ENCODE data around the gene NUDCD2.

NUDCD2 gene

DNA sequence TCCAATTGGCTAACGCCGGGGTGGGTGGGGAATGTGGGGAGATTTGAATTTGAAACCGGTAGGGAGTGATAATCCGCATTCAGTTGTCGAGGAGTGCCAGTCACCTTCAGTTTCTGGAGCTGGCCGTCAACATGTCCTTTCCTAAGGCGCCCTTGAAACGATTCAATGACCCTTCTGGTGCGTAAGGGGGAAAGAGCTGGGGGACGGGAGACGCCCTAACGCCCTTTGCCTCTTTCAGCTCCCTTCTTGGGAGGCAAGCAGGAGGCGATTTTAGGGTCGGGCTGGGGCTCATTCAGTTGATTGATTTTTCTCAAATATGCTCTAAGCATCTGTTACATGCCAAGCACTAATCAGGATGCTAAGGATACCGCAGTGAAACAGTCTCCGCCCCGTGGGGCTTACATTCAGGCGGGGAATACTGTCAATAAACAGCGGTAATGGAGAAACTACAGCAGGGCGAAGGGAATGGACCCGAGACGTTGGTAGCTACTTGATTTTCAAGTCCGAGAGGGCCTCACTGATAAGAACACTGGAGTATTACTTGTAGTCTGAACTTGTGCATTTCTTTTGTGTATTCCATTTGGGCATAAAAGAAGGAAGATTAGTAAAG lies 765 bp upstream of the NUDCD2 start, which contains the start of gene HMMR:
HMMR (plus strand) TSS at position 71 of the 610 bp plus-strand sequence; CDS start at position 132, 61 bp downstream.
- H2AFZ ChIP-seq (ENCODE audit: low read length): no peak within 1 kb of the TSS
- peaks cover 36% of the 10 kb centered on the region for H3K36me3 ChIP-seq (ENCODE audit: insufficient read depth, low read length)
- H3K4me1 ChIP-seq (ENCODE audit: insufficient read depth, low read length, severe bottlenecking): peaks cover 36% of the 10 kb centered on the region
- H4K20me1 ChIP-seq (ENCODE audit: insufficient read depth, low read length): no peaks in the 10 kb centered on the region
- H3K9ac ChIP-seq (ENCODE audit: low read length): peak within 1 kb of the TSS; percentile 98
- no peaks in the 10 kb centered on the region for H3K9me2 ChIP-seq (ENCODE audit: low read depth, low read length)
- peaks cover 55% of the 10 kb centered on the region for H3K79me2 ChIP-seq (ENCODE audit: insufficient read depth, low read length)
- H3K9me3 ChIP-seq (ENCODE audit: low read length): no peaks in the 10 kb centered on the region
- peak within 1 kb of the TSS; percentile 96 for H3K27ac ChIP-seq (ENCODE audit: low read depth, low read length, poor library complexity, severe bottlenecking)
- H3F3A ChIP-seq (ENCODE audit: insufficient read depth, low read length): no peaks in the 10 kb centered on the region
- TF ChIP-seq EZH2 (IDR thresholded peaks at IDR 0.05; ENCODE audit: borderline replicate concordance, low read length): no peak
- TF ChIP-seq, protein P1, sequence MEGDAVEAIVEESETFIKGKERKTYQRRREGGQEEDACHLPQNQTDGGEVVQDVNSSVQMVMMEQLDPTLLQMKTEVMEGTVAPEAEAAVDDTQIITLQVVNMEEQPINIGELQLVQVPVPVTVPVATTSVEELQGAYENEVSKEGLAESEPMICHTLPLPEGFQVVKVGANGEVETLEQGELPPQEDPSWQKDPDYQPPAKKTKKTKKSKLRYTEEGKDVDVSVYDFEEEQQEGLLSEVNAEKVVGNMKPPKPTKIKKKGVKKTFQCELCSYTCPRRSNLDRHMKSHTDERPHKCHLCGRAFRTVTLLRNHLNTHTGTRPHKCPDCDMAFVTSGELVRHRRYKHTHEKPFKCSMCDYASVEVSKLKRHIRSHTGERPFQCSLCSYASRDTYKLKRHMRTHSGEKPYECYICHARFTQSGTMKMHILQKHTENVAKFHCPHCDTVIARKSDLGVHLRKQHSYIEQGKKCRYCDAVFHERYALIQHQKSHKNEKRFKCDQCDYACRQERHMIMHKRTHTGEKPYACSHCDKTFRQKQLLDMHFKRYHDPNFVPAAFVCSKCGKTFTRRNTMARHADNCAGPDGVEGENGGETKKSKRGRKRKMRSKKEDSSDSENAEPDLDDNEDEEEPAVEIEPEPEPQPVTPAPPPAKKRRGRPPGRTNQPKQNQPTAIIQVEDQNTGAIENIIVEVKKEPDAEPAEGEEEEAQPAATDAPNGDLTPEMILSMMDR (IDR thresholded peaks at IDR 0.05; ENCODE audit: low read length): no peak
- H3K27me3 ChIP-seq (ENCODE audit: insufficient read depth, low read length): no peaks in the 10 kb centered on the region
- H3K4me3 ChIP-seq (ENCODE audit: low read depth, low read length, poor library complexity, severe bottlenecking): peak within 1 kb of the TSS; percentile 97
- peak within 1 kb of the TSS; percentile 95 for H3K4me2 ChIP-seq (ENCODE audit: low read length)

DNA sequence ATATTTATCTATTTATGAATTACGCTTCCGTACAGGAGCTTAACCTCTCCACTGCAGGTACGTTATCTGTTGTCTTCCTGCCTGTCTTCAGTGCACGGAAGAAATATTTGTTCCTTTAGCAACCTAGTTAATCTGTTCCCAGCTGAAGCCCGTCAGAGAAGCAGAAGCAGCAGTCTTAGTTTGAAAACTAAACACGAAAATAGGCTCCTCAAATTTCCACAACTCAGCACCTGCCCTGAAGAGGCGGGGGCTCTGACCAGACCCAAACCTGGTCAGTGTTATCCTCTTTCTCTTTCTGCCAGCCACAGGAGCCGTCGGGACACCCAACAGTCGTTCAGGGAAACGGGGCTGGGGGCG lies 462 bp downstream of the NUDCD2 start:
- no peaks in the 10 kb centered on the region for H3K9me2 ChIP-seq (ENCODE audit: low read depth, low read length)
- TF ChIP-seq, protein P1 (IDR thresholded peaks at IDR 0.05; ENCODE audit: low read length): no peak
- no peak for TF ChIP-seq EZH2 (IDR thresholded peaks at IDR 0.05; ENCODE audit: borderline replicate concordance, low read length)
- H3K27ac ChIP-seq (ENCODE audit: low read depth, low read length, poor library complexity, severe bottlenecking): peak overlapping the region; percentile 94
- H4K20me1 ChIP-seq (ENCODE audit: insufficient read depth, low read length): no peaks in the 10 kb centered on the region
- H3K79me2 ChIP-seq (ENCODE audit: insufficient read depth, low read length): peaks cover 52% of the 10 kb centered on the region
- peak overlapping the region; percentile 97 for H3K4me3 ChIP-seq (ENCODE audit: low read depth, low read length, poor library complexity, severe bottlenecking)
- peak overlapping the region; percentile 95 for H3K9ac ChIP-seq (ENCODE audit: low read length)
- no peak overlapping the region for H2AFZ ChIP-seq (ENCODE audit: low read length)
- H3F3A ChIP-seq (ENCODE audit: insufficient read depth, low read length): no peaks in the 10 kb centered on the region
- peak overlapping the region; percentile 95 for H3K4me2 ChIP-seq (ENCODE audit: low read length)
- H3K27me3 ChIP-seq (ENCODE audit: insufficient read depth, low read length): no peaks in the 10 kb centered on the region
- peaks cover 36% of the 10 kb centered on the region for H3K4me1 ChIP-seq (ENCODE audit: insufficient read depth, low read length, severe bottlenecking)
- no peaks in the 10 kb centered on the region for H3K9me3 ChIP-seq (ENCODE audit: low read length)
- peaks cover 36% of the 10 kb centered on the region for H3K36me3 ChIP-seq (ENCODE audit: insufficient read depth, low read length)

DNA sequence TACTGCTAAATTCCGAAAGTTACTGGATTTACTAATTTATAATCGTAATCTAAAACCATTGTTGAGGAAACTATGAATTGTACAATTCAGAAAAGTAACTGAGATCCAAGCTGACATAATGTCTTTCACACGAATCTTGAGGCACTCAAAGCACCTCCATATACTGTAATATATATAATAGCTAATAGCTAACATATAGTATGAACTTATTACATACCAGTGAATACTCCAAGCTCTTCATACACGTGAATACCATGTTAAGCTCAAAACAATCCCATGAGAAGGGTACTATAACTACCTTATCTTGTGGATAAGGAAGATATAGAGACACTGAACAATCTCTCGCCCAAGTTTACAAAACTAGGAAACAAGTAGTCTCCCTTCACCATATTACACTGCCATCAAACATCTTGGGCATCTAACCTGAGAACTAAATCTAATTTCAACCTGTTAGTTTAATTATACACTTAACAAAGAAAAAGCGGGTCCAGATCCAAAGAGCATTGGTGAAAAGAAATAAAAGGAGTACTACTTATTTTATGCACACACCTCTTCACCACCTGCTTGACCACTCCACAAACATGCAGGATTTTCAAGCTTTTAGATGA lies 1.0 kb downstream of the NUDCD2 start:
- peaks cover 36% of the 10 kb centered on the region for H3K4me1 ChIP-seq (ENCODE audit: insufficient read depth, low read length, severe bottlenecking)
- peak overlapping the region; percentile 94 for H3K27ac ChIP-seq (ENCODE audit: low read depth, low read length, poor library complexity, severe bottlenecking)
- no peaks in the 10 kb centered on the region for H3K9me2 ChIP-seq (ENCODE audit: low read depth, low read length)
- peaks cover 51% of the 10 kb centered on the region for H3K79me2 ChIP-seq (ENCODE audit: insufficient read depth, low read length)
- H3K4me3 ChIP-seq (ENCODE audit: low read depth, low read length, poor library complexity, severe bottlenecking): peak overlapping the region; percentile 97
- no peak for TF ChIP-seq EZH2 (IDR thresholded peaks at IDR 0.05; ENCODE audit: borderline replicate concordance, low read length)
- TF ChIP-seq, protein P1 (IDR thresholded peaks at IDR 0.05; ENCODE audit: low read length): no peak
- H4K20me1 ChIP-seq (ENCODE audit: insufficient read depth, low read length): no peaks in the 10 kb centered on the region
- H3K36me3 ChIP-seq (ENCODE audit: insufficient read depth, low read length): peaks cover 34% of the 10 kb centered on the region
- no peaks in the 10 kb centered on the region for H3K27me3 ChIP-seq (ENCODE audit: insufficient read depth, low read length)
- peak overlapping the region; percentile 95 for H3K9ac ChIP-seq (ENCODE audit: low read length)
- no peaks in the 10 kb centered on the region for H3K9me3 ChIP-seq (ENCODE audit: low read length)
- no peaks in the 10 kb centered on the region for H3F3A ChIP-seq (ENCODE audit: insufficient read depth, low read length)
- peak overlapping the region; percentile 95 for H3K4me2 ChIP-seq (ENCODE audit: low read length)
- H2AFZ ChIP-seq (ENCODE audit: low read length): no peak overlapping the region
